DND-41 (cell line): ENCODE results near the gene ABHD12B.

Experiments
- EZH2 ChIP-seq: IDR thresholded peaks from 3 replicates; pipeline ENCODE4 v1.6.1; 2012; ENCODE audit warnings: borderline replicate concordance, low read depth, mild to moderate bottlenecking, moderate library complexity, low read length, inconsistent platforms; ENCODE audit not compliant: severe bottlenecking
- TF ChIP-seq, protein P1 (sequence below): IDR thresholded peaks from 2 replicates; pipeline ENCODE4 v1.5.1; 2012; ENCODE audit warnings: borderline replicate concordance, low read length, moderate library complexity, mild to moderate bottlenecking; ENCODE audit not compliant: poor library complexity, severe bottlenecking; ENCODE audit errors: extremely low read depth

DNA sequence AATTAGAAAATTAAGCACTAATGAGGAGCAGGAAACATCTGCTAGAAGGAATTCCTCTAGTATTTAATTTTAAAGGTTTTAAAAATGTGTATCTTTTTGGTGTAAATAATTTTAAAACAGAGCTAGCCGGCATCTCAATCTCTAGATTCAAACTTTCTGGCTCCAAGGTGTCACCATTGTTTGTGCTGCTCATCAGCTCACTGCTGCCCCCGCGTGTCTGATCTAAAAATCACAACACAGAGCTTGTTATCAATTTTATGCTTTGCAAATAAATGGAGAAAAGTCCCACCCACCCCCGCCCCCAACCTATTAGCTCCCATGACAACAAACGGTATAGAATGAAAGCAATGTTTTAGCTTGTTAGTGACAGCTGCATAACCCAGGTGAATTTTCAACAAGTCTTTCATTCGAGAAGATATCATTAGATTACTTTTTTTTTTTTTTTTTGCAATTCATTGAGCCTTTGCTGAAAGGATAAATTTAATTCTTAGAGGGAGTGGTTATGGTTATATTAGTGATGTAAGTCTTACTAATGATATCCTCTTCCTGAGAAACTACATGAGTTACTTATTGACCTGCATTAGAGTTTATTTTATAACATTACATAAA lies 11.3 kb upstream of the ABHD12B start:
- TF ChIP-seq, protein P1, sequence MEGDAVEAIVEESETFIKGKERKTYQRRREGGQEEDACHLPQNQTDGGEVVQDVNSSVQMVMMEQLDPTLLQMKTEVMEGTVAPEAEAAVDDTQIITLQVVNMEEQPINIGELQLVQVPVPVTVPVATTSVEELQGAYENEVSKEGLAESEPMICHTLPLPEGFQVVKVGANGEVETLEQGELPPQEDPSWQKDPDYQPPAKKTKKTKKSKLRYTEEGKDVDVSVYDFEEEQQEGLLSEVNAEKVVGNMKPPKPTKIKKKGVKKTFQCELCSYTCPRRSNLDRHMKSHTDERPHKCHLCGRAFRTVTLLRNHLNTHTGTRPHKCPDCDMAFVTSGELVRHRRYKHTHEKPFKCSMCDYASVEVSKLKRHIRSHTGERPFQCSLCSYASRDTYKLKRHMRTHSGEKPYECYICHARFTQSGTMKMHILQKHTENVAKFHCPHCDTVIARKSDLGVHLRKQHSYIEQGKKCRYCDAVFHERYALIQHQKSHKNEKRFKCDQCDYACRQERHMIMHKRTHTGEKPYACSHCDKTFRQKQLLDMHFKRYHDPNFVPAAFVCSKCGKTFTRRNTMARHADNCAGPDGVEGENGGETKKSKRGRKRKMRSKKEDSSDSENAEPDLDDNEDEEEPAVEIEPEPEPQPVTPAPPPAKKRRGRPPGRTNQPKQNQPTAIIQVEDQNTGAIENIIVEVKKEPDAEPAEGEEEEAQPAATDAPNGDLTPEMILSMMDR, result peak; percentile 77
- no peak for TF ChIP-seq EZH2
